Large intestine (tissue), 3 donors: ENCODE results near the gene FGF21. TPM values are rescaled to one million over a fixed set of nuclear protein-coding genes. Genes with fewer than 3 reads are reported as not detected.

Experiments
- DNase-seq, 2 donors: peaks; one replicate each; pipeline versions ENCODE4 v3.0.0 to v3.0.0-alpha.2; 2013
- H3K27ac ChIP-seq: one replicate; pipeline ENCODE4 v1.5.1; 2013; ENCODE audit warnings: low read length
- H3K27me3 ChIP-seq: 2 replicates; pipeline ENCODE4 v1.6.1; 2013; ENCODE audit warnings: low read length; ENCODE audit not compliant: control insufficient read depth, insufficient read depth
- H3K36me3 ChIP-seq: 2 replicates; pipeline ENCODE4 v1.6.1; 2013; ENCODE audit warnings: low read length; ENCODE audit not compliant: control insufficient read depth, insufficient read depth
- H3K4me1 ChIP-seq: one replicate; pipeline ENCODE4 v1.6.1; 2013; ENCODE audit warnings: low read length; ENCODE audit not compliant: control insufficient read depth, insufficient read depth
- H3K4me3 ChIP-seq: one replicate; pipeline ENCODE4 v1.5.1; 2013; ENCODE audit warnings: low read length
- H3K9me3 ChIP-seq: one replicate; pipeline ENCODE4 v1.6.1; 2013; ENCODE audit warnings: mild to moderate bottlenecking, low read depth, low read length, moderate library complexity; ENCODE audit not compliant: control insufficient read depth
- WGBS: methylation state at CpG from one replicate; pipeline ENCODE4 v1.1.5; 2013; ENCODE audit warnings: low lambda C conversion rate; ENCODE audit not compliant: insufficient coverage; 5-methylcytosine and 5-hydroxymethylcytosine counted together
- polyA plus RNA-seq: library from polyadenylated mRNA; unstranded; fragments of 120-200 nt; gene quantifications from one replicate; pipeline ENCODE4 v1.2.1, GENCODE V29; 2013

The FGF21 gene
- polyA plus RNA-seq, 1 donor = not detected

DNA sequence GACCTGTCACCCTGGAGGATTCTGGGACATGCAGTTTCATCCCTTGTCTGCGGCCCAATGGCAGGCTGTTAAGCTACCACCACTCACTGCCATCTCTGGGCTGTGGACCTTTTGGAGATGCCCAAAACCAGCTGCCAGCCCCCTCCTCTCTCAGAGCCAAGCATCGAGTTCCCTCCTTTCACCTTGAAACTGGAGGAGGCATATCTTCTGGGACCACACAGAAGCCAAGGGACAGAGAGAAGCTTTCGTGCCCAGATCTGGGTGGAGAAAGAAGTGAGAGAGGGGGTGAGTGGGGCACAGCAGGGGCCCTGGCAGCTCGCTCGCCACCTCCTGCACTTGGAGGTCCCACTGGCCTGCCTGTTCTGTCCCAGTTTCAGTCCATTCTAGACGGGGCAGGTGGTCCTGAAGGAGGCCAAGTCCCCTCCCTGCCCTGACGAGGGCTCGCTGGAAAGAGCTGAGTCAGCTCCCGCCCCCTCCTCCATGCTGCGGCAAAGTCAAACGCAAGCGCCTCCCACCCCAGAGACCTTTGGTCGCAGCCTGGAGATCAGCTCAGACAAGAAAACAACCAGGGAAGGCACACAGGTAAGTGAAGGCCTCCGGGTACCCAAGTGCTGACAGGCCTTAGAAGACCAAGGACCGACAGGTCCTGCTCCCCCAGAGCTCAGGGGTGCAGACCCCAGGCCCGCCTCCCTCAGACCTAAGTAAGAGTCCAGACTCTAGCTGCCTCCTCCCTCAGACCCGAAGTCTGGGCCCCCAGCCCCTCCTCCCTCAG, 51.7 kb downstream of the FGF21 start:
- peaks cover 40% of the 10 kb centered on the region for H3K4me1 ChIP-seq
- WGBS = no CpG with 5 or more reads among the region's 17 CpGs
- peak; percentile 89 to 95 for DNase-seq

DNA sequence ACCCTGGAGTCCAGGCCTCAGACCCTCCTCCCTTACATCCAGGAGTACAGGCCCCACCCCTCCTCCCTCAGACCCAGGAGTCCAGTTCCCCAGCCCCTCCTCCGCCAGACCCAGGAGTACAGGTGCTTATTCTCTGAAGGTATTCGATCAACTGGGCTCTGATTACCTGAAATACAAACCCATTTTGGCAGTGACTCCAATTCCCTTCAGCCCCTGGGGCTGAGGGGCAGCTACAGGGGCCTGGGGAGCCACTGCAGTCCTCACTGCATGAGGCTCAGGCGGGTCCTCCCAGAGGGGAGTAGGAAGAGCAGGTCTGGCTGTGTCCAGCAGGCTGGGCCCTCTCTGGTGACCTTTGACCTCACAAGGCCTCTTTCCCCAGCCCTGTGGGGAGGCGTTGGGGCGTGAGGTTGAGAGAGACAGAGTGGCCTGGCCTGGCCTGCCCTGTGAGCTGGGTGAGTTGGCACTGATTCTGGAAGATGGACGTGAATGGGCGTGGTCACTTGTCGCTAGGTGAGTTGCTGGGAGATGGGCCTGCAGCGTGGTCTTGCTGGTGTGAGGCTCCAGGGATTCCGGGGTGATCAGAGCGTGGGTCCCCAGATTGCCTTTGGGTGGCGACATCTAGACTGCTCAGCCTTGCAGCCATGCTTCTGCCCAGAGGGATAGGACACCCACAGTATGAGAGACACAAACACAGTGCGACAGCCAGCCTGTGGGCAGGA, 52.4 kb downstream of the FGF21 start:
- peak; percentile 50 to 63 for DNase-seq
- Histone ChIP-seq H3K27ac (peak overlapping the region; percentile 88), H3K4me3 (peak overlapping the region; percentile 48), H3K36me3 (peaks cover 7% of the 10 kb centered on the region), H3K27me3 (no peaks in the 10 kb centered on the region), H3K4me1 (peaks cover 45% of the 10 kb centered on the region), H3K9me3 (no peaks in the 10 kb centered on the region)
- no CpG with 5 or more reads among the region's 13 CpGs for WGBS

More for the DNA sequence above, 51.7 kb downstream of the FGF21 start:
- Histone ChIP-seq H3K27me3 (no peaks in the 10 kb centered on the region), H3K4me3 (peak overlapping the region; percentile 48), H3K9me3 (no peaks in the 10 kb centered on the region), H3K27ac (peak overlapping the region; percentile 88), H3K36me3 (peaks cover 9% of the 10 kb centered on the region)

Other genes with a start within 250 kb of the FGF21 start
- gene LMTK3, start 243.7 kb upstream of the FGF21 start, polyA plus RNA-seq = 7.2 TPM
- 1.0 TPM for gene SULT2B1, start 203.4 kb upstream of the FGF21 start, polyA plus RNA-seq
- 4.2 TPM for gene SPACA4, start 148.8 kb upstream of the FGF21 start, polyA plus RNA-seq
- gene FAM83E, start 140.4 kb upstream of the FGF21 start, polyA plus RNA-seq = 77.5 TPM
- gene RPL18, start 136.3 kb upstream of the FGF21 start, polyA plus RNA-seq = 2,091 TPM
- gene SPHK2, start 136.0 kb upstream of the FGF21 start, polyA plus RNA-seq = 20.1 TPM
- gene DBP, start 118.1 kb upstream of the FGF21 start, polyA plus RNA-seq = 4.0 TPM
- 10.1 TPM for gene CA11, start 109.3 kb upstream of the FGF21 start, polyA plus RNA-seq
- gene NTN5, start 82.5 kb upstream of the FGF21 start, polyA plus RNA-seq = 0.42 TPM
- 105 TPM for gene FUT2, start 59.6 kb upstream of the FGF21 start, polyA plus RNA-seq
- 4.1 TPM for gene MAMSTR, start 35.8 kb upstream of the FGF21 start, polyA plus RNA-seq
- 6.9 TPM for gene RASIP1, start 14.9 kb upstream of the FGF21 start, polyA plus RNA-seq
- 0.40 TPM for gene IZUMO1, start 8.6 kb upstream of the FGF21 start, polyA plus RNA-seq
- gene FUT1, start 2.9 kb upstream of the FGF21 start, polyA plus RNA-seq = 1.3 TPM
- gene BCAT2, start 55.5 kb downstream of the FGF21 start, polyA plus RNA-seq = 76.4 TPM
- gene HSD17B14, start 81.0 kb downstream of the FGF21 start, polyA plus RNA-seq = 78.1 TPM
- 14.5 TPM for gene PLEKHA4, start 113.1 kb downstream of the FGF21 start, polyA plus RNA-seq
- gene PPP1R15A, start 116.9 kb downstream of the FGF21 start, polyA plus RNA-seq = 80.5 TPM
- 0.28 TPM for gene TULP2, start 143.2 kb downstream of the FGF21 start, polyA plus RNA-seq
- gene NUCB1, start 144.8 kb downstream of the FGF21 start, polyA plus RNA-seq = 237 TPM
- gene DHDH, start 178.2 kb downstream of the FGF21 start, polyA plus RNA-seq = 5.2 TPM
- gene BAX, start 199.4 kb downstream of the FGF21 start, polyA plus RNA-seq = 129 TPM
- 6,937 TPM for gene FTL, start 209.8 kb downstream of the FGF21 start, polyA plus RNA-seq
- 39.1 TPM for gene GYS1, start 237.8 kb downstream of the FGF21 start, polyA plus RNA-seq
- gene RUVBL2, start 238.4 kb downstream of the FGF21 start, polyA plus RNA-seq = 65.0 TPM